Stimulated activated CD8-positive, alpha-beta memory T cell treated with anti-CD3 and anti-CD28 coated beads, Interleukin-7, amount 100 ng/mL, for 1 hour (primary cell): ENCODE measurements around the gene USB1.

Experiments used
- DNase-seq, 2 donors: peaks; one replicate each; pipeline ENCODE4 v3.0.0-alpha.2; 2020; ENCODE audit warnings: low read depth in 2 of 2

USB1 gene

DNA sequence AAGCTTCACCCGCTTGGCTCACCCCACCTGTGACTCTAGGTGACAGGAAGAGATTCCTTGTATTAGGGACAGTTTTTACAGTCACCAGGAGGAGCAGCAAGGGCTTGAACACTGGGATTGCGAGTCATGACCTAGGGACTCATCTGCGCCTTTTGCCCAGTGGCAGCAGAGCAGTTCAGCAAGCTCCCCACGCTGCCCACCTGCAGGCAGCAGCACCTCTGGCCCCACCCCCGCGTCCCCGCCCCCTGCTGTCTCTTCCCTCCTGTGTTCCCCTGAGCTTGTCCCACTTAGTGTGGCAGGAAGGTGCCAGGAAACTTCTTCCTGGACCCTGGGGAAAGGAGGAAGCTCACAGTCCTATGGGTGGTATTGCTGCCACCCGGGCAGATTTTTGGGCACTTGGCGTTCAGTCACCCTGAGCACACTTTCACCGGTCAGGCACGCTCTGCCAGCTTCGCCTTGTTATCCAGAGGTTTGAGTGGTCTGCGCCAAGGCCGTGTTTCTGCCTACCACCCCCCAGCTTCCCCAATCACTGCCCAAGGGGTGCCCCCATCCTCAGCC is 33.0 kb downstream of the USB1 start:
- no peak for DNase-seq

DNA sequence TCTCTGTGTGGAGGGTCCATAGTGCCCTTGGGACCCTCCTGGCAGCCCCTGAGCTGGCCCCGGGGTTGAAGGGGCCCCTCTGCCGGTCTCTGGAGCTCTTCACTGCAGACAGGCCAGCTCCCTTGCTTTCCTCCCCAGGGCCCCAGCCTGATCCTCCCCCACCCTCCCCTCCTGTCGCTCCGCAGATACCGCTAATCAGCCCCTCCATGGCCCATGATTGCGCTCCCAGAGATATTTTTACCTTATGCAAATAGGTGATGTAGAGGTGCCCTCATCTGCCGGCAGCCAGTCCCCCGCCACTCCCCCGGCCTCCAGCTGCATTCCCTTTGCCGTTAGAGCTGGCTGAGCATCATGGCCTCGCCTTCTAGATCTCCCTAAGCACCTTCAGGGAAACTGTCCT is 33.6 kb downstream of the USB1 start:
- no peak for DNase-seq

DNA sequence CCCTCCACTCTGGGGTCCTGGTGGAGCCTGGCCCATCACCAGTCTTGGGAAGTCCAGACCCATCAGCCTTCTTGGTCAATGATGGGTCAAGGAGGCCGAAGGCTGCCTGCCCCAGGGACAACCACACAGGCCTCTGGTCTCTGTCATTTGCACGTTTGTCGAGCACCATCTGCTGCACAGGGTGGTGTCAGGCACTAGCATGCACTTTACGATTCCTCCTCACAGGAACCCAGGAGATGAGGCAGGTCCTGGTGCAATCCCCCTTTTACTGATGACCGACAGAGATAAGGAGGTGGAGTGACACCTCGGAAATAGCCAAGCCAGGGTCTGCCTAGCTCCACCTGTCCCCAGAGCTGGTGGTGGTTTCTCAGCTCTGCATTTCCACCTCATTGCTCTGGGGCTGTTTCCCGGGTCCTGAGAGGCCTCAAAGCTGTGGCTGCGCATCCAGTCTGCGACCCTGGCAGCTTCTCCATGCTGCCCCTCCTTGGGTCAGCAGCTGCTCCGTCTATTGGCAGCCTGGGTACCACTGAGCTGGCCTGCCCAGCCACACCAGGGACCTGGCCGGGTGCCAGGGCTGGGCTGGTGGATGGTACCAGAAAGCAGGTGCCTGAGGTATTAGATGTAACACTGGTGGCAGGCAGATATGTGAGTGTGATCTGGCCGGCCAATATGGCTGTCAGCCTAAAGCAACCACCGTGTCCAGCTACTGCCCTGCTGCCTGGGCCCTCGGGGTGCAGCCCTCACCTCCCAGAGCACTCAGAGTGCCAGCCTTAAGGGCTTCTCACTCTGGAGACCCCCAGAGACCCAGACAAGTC is 34.4 kb downstream of the USB1 start:
- DNase-seq, result no peak

DNA sequence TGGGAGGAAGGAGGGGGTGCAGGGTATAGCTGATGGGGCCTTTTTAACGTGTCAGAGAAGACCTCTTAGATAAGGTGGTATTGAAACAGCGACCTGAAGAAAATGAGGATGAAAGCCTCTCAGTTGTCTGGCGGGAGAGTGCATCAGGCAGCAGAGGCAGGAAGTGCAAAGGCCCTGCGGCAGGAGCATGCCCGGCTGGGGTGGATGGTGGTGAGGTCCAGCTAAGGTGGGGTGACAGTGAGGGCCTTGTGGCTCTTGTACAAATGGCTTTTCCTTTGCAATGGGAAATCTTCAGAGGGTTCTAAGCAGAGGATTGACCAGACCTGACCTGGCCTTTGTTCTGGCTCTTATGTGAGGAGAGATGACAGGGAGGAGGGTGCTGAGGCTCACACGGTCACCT is 35.7 kb downstream of the USB1 start:
- DNase-seq, result no peak

DNA sequence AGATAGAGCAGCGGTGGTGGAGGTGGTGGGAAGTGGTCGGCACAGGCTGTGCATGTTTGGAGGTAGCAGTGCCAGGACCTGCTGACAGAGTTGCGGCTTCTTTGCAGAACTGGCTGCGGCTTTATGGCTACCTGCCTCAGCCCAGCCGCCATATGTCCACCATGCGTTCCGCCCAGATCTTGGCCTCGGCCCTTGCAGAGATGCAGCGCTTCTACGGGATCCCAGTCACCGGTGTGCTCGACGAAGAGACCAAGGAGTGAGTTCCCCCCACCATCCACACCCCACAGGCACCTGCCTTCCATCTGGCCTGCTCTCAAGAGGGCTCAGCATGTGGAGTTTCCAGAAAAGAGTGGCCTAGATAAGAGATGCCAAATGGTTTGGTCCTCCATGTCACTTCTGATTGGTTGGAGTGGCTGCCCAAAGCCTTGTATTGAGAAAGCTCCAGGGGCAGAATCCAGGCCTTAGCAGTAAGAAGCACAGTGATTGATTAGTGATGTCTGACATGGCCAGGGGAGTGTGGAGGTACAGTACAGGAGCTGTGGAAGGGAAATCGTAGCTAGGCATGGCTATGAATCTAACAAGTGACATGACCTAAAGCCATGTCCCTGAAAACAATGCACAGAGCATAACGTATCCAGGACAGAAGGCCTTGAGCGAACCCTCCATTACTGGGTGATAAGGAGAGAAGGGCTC is 36.3 kb downstream of the USB1 start:
- no peak for DNase-seq

DNA sequence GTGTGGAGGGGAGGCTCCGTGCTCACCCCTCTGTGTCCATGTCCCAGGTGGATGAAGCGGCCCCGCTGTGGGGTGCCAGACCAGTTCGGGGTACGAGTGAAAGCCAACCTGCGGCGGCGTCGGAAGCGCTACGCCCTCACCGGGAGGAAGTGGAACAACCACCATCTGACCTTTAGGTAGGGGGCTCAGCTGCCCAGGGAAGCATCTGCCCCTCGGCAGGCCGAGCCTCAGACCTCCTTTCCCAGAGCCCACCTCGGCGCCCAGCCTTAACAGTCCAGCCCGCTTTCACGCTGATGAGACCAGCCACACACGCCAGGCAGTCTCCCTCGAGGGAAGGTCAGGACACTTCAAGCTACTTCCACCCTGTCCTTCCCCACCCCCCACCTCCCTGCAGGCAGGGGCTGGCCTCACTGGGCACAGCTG is 37.0 kb downstream of the USB1 start:
- DNase-seq, result no peak

DNA sequence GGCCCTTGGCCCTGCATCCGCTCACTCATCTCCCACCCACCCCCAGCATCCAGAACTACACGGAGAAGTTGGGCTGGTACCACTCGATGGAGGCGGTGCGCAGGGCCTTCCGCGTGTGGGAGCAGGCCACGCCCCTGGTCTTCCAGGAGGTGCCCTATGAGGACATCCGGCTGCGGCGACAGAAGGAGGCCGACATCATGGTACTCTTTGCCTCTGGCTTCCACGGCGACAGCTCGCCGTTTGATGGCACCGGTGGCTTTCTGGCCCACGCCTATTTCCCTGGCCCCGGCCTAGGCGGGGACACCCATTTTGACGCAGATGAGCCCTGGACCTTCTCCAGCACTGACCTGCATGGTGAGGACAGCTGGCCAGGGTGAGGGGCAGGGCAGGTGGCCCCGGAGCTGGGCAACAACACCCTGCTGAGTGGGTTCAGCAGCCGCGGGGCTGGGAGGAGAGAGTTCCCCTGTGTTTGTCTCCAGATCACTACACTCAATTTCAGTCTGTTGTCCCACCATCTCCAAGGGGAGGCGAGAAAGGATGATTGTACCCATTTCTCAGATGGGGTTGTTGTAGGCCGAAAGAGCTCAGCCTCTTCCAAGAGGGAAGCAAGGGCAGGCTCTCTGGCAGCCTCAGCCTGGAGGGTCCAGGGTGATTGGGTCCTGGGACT is 38.8 kb downstream of the USB1 start:
- DNase-seq, result no peak

DNA sequence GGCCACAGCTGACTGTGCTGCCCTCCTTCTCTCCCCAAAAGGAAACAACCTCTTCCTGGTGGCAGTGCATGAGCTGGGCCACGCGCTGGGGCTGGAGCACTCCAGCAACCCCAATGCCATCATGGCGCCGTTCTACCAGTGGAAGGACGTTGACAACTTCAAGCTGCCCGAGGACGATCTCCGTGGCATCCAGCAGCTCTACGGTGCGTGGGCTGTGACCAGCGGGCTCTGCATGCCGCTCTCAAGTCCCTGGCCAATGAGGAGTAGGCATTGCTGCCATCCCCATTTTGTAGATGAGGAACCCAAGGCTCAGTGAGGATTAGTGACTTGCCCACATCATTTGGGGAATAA is 39.3 kb downstream of the USB1 start:
- DNase-seq, result no peak

DNA sequence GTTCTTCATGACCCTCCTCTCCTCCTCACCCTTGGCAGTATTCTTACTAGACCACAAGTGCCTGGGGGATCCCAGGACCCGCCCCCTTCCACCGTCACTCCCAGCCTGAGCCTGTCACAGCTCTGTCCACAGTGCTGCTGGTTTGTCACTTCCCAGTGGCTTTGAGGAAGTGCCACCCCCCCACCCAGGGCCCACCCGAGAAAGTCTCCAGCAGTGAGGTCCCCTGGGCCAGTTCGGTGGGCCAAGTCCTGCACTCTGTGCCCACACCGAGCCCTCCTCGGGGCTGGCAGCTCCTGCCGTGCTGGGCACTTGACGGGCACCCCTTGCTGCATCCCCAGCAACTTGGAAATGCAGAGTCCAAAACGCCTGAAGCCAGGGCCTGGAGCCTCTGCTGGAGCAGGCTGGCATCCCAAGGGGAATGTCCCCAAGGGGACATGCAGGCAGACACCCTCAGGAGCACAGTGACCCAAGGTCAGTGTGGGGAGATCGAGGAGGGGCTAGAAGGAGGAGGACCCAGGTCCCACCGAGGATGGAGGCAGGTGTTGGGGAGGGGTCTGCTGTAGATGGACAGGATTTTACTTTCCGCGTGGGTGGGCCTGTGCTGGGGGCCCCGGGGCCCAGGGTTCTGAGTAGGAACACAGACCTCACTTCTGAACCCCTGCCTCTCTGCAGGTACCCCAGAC is 39.9 kb downstream of the USB1 start:
- no peak for DNase-seq

DNA sequence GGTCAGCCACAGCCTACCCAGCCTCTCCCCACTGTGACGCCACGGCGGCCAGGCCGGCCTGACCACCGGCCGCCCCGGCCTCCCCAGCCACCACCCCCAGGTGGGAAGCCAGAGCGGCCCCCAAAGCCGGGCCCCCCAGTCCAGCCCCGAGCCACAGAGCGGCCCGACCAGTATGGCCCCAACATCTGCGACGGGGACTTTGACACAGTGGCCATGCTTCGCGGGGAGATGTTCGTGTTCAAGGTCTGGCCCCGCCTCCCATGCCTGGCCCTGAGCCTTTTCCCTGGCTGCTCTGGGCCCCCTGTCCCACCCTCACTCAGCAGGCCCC is 40.4 kb downstream of the USB1 start:
- no peak for DNase-seq

DNA sequence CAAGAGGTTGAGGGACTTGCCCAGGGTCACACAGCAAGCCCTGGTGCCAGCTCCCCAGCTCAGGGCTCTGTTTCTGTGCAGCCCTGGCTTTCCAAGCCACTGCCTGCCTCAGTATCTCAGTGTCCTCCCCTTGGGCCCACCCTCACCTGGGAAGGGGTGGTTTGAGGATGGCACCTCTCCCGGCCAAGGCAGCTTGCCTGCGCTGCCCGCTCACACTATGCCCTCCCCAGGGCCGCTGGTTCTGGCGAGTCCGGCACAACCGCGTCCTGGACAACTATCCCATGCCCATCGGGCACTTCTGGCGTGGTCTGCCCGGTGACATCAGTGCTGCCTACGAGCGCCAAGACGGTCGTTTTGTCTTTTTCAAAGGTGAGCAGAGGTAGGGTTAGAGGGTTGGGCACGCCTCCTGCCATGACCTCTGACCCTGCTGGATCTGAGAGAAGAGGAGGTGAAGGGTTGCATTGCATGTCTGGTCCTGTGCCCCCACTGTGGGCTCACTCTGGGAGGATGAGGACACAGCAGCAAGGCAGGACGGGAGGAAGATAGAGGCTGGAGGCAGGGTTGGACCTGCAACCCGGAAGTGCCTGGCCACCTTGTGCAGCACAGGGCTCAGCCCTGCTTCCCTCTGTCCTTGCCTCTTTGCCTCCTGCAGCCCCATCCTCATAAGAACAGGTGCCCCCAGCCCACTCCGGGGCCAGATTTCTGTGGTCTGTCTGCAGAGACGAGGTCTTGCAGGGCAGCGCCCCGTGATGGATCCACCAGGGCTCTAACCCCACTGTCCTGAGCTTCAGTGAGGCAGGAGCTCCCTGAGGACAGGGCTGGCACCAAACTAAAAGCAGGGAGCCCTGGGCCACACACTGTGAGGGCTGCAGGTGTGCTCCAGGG is 41.0 kb downstream of the USB1 start:
- no peak for DNase-seq

DNA sequence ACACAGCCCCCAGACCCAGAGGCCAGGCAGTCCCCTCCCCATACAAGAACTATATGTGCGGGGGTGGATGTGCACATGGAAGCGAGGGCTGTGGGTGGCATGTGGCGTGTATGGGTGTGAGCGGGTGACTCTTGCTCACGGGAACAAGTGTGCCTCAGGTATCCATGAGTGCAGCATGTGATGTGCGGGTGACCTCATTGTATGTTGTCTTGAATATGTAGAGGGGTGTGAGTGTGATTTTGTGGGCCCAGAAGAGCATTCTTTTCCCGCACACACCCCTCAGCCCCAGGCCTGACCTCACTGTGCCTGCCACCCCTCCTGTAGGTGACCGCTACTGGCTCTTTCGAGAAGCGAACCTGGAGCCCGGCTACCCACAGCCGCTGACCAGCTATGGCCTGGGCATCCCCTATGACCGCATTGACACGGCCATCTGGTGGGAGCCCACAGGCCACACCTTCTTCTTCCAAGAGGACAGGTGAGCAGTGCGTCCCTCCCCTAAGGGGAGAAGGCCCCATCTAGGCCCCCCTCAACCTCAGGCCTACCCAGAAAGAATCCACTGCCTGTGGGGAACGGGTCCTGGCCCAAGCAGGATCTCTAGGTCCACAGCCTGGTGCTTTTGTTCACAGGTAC is 41.8 kb downstream of the USB1 start:
- DNase-seq, result no peak

DNA sequence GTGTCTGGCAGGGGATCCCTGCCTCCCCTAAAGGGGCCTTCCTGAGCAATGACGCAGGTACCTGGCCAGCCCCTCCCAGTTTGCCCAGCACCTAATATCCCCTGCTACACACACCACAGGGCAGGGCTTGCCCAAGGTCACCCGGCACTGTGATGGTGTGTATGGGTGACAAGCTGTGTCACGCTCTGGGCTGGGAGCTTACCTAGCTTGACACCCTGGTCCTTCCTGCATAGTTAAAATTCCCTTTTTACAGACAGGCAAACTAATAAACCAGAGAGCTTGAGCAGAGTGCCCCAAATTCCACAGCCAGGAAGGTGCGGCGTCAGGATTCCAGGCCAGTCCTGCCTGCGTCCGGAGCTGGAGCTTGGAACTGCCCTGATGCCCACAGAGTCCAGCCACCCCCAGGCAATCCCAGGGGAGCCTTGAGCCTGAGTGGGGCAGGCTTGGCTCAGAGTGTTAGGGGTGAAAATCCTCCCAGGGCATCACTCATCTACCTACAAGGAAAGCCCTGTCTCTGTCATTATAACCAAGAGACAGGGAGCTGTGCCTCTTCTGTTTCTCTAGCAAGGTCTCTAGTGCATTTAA is 42.5 kb downstream of the USB1 start:
- DNase-seq, result no peak

DNA sequence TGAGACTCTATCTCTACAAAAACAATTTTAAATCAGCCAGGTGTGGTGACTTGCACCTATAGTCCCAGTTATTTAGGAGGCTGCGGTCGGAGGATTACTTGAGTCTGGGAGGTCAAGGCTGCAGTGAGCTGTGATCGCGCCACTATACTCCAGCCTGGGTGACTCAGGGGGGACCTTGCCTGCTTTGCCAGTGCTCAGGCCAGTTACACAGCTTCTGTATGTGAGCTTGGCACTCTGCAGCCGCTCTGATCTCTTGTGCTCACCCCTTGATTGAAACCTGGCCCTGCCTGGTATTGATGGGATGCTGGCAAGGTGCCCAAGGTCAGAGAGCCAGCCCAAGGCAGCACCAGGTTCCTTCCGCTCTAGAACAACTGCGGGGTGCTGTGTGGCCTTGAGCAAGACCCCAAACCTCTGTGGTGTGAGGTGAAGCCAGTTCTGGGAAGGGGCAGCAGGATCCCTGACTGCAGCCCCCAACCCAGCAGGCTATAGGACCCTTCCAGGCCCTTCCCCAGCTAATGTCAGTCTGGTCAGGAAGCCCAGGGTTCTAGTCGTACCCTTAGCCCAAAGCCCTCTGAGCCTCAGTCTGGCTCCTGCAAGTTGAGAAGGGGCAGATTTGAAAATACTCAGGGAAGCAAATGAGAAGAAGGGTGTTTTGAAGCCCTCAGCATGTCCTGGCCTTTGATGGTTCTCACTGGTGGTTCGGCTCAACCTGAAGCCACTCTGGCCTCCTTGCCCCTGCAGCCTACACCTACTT is 43.2 kb downstream of the USB1 start:
- no peak for DNase-seq

DNA sequence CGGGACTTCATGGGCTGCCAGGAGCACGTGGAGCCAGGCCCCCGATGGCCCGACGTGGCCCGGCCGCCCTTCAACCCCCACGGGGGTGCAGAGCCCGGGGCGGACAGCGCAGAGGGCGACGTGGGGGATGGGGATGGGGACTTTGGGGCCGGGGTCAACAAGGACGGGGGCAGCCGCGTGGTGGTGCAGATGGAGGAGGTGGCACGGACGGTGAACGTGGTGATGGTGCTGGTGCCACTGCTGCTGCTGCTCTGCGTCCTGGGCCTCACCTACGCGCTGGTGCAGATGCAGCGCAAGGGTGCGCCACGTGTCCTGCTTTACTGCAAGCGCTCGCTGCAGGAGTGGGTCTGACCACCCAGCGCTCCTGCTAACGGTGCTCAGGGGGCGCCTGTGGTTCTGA is 43.9 kb downstream of the USB1 start:
- DNase-seq, result no peak

DNA sequence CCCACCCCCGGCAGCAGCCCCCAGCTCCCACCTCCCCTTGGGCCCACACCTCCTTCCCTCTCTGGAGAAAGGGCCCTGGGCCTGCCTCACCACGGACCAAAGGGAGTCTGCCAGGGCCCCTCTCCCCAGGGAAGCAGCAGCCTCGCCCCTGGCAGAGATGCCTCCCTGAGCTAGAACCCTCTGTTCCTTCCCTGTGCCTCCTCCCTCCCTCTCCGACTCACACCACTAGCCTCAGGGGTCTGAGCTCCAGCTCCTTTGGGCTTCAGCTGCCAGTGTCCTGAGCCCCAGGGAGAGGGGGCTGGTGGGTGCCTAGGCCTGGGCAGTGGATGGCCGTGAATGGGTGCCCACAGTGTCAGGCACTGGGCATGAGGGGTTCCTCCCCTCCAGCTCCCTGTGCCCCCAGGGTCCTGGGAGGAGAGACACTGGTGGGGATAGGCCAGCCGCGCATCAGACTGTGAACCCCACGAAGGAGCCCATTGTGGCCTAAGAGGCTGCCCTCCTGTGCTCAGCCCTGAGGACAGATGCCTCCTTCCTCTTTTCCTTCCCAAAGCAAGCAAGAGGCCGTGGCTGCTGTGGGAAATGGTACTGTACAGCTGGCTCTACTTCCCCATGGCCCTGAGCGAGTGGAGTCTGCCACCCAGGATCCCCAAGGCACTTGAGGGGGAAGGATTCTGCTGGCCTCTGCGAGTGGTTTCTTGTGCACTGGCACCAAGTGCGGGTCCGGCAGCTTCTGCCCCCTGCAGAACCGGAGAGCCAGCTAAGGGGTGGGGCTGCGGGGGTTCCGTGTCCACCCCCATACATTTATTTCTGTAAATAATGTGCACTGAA is 45.1 kb downstream of the USB1 start:
- DNase-seq, result no peak

DNA sequence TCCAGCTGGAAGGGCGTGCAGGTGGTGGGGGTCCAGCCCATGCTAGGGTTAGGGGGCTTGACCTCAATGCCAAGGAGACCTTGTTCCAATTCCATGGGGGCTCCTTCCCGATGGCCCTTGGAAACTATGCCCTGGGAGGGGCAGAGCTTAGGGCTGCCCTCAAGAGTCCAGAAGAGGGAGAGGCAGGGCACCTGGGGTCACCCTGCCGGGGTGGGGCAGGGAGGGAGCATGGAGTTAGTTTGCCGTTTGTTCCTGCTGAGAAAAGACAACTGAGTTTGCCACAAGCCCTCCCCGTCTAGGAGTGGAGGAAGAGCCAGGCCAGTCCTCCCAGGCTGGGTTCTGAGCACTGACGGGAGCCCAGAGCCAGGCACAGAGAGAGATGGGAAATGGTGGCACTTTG is 45.7 kb downstream of the USB1 start:
- DNase-seq, result no peak

DNA sequence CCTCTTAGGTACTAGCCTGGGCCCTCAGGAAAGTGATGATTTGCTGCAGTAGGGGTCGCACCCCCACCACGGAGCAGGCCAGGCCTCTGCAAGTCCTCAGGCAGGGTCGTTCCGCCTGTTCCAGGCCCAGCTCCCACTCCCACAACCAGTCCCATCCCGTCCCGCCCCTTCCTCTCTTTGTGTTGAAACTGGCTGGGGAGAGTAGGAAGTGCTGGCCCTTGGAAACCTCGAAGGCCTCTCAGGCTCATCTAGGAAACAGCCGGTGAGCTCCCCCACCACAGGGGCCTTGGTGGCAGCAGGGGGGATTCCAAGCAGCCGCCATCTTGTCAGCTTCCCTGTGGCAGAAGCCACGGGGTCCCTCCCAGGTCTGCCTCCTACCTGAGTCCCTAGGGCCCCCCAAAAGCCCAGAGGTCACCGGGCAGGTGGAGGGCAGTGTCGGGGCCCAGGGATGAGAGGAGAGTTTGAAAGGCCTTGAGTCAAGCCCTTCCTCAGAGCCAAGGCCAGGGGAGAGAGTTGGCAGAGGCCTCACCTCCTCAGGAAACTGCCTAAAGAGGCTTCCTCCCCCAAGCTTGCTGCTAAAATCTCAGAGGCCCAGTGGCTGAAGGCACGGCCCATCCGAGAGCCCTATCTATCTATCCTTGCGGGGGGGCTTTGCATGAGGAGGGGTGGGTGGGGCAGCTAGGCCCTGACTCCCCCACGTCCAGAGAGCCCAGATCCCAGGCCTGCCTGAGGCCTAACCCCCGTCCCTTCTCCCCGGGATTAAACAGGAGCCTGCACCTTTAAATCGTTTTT is 46.5 kb downstream of the USB1 start:
- DNase-seq, result no peak
